HG03139 (cell line): Measurements from ENCODE around the gene ITPR3.
"Not testable (repeated sequence)": the region's sequence is repeated elsewhere in the genome, so short reads cannot be mapped to it uniquely, and the experiment has no call there.

Experiments used
- ATAC-seq: cut with Tn5 transposase; IDR thresholded peaks from one replicate; pipeline ENCODE4 v1.9.1; 2021; ENCODE audit not compliant: unreplicated experiment

The ITPR3 gene

DNA sequence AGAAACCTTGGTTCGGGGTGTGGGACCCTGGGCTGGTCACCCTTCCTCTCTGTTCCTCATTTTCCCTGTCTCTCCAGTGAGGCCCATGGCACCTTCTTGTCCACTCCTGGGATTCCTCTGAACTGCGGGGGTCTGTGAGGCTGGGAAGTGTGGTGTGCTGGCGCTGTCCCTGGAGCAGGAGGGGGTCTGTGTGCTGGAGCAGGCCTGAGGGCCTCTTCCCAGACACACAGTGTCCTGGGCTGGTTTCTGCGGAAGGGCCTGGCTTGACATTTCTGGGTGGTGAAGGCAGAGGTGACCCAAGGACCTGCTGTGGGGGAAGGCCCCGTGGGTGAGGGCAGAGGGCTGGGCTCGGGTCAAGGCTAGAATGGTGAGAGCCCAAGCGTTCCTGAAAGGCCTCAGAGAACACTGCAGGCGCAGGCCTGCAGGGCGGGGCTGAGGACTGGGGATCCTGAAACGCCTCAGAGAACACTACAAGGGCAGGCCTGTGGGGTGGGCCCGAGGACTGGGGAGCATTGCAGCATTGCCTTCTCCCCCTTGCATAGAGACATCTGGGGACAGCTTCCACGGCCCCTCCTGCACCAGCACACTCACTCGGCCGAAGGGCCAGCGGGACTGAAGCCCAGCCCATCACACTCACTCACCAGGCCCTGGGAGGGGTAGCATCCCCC lies 30.5 kb upstream of the ITPR3 start:
- no peak for ATAC-seq

GRCh38 chr6:33591424-33592032 lies 29.6 kb upstream of the ITPR3 start:
- ATAC-seq = no peak

DNA sequence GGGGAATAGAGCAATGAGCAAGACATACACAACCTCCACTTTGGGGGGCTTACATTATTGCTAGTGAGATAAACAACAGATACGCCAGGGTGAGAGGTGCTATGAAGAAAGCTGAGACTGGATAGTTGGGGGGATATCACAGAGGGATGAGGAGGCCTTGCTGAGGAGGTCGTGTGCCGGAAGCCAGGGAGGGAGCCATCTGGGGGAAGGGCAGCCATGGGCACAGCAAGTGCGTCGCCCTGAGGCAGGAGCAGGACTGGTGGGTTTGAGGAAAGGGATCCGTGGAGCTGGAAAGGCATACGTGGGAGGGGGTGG lies 28.9 kb upstream of the ITPR3 start:
- no peak for ATAC-seq

- no peak for ATAC-seq
Measured at GRCh38 chr6:33592595-33593413, 28.3 kb upstream of the ITPR3 start.

DNA sequence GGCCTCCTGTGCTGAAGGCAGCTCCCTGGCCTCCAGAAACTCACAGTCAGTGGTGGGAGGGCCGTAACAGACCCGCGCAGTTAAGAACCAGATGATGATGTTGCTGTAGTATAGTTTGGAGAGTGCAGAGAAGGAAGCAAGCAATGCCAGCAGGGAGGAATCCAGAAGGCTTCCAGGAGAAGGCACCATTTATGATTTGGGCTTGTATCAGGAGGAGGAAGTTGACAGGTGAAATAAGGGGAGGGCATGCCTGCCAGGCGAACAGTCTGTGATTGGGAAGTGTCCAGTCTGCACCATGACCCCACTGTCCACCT lies 27.8 kb upstream of the ITPR3 start:
- ATAC-seq = no peak

DNA sequence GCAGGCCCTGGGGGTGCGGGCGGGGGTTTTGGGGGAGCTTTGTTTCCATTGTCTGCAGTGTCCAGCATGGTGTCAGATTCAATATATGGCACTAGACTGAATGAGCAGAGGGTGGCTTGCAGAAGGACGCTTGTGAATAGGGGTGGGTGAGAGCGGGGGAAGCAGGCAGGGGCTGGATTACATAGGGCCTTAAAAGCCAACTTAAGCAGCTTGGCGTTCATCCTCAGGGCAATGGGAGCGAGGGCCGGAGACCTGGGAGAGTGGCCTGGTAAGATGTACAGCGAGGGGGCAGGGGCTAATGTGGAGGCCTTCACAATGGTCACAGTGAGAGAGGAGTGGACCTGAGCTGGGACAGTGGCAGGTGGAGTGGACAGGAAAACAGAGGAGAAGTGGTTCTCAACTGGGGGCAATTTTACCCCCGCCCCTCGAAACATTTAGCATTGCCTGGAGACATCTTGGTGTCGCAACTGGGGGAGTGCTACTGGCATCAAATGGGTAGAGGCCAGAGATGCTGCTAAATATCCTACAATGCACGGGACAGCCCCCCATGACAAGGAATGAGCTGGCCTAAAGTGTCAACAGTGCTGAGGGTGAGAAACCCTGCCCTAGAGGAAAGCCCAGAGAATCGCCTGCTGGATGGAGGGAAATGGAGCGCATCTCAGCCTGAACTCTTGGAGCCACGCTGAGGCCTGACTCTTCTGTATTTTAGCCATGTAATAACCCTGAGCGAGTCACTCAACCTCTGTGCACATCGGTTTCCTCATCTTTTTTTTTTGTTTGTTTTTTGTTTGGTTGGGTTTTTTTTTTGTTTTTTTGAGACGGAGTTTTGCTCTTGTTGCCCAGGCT lies 25.9 kb upstream of the ITPR3 start:
- ATAC-seq = no peak

DNA sequence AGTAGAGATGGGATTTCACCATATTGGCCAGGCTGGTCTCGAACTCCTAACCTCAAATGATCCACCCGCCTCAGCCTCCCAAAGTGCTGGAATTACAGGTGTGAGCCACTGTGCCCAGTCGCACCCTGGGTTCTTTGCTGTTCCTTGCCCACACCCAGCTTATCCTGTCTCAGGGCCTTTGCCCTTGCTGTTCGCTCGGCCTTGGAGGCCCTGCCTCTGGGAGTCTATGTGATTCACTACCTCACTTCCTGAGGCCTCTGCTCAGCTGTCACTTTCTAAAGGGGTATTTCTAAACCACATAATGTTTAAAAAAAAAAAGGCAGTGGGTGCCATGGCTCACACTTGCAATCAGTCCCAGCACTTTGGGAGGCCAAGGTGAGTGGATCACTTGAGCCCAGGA lies 24.2 kb upstream of the ITPR3 start:
- not testable (repeated sequence) for ATAC-seq

DNA sequence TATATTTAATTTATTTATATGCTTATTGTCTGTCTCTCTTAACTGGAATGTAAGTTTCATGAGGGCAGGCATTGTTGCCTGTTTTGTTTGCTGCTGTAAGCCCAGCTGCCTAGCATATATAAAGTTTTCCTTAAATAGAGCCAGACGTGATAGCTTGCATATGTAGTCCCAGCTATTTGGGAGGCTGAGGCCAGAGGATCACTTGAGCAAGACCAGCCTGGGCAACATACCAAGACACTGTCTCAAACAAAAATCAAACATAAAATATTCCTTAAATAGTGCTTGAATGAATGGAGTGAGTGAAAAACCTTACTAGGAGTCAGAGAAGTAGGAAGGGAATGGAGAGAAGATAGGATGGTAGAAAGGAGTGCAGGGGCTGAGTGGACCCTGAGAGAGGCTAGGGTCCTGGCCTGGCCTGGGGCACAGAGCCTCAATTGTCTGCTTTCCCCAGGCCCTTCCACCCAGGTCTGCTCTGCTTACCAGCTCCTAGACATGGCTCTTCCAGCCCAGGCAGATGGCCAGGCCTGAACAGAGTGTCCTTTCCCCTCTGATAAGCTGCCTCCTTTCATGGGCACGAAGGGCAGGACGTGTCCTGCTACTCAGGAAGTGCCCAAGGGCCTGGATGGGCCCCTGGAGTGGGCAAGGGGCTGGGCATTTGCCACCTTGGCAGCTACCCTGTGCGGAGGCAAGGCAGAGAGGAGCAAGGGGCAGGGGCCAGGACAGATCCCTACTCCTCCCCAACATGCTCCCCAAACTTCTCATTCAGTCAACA lies 23.4 kb upstream of the ITPR3 start:
- ATAC-seq = no peak

DNA sequence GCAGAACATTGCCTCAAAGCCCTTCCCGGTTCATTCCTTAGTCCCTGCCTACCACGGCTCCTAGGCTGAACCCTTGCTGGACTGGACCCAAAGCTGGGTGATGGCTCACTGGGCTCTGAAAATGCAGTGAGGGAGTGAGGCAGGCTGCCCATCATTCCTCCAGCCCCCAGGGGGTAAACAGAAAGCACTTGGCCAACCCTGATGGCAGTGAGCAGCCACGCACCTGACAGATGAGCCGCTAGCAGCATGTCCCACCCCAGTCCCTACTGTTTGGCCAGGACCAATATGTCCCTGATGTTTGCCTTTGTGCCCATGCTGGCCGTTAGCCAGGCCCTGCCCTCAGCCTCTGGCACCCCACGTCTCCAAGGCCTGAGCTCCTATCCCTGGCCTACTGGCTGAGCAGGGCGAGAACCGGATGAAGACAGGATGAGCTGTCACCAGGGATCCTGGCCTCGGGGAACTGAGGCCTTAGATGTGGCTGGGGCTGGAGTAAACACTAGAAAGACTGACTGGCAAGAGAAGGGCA lies 21.6 kb upstream of the ITPR3 start:
- ATAC-seq = no peak

- ATAC-seq = no peak
Measured at GRCh38 chr6:33600761-33601160, 20.4 kb upstream of the ITPR3 start.

DNA sequence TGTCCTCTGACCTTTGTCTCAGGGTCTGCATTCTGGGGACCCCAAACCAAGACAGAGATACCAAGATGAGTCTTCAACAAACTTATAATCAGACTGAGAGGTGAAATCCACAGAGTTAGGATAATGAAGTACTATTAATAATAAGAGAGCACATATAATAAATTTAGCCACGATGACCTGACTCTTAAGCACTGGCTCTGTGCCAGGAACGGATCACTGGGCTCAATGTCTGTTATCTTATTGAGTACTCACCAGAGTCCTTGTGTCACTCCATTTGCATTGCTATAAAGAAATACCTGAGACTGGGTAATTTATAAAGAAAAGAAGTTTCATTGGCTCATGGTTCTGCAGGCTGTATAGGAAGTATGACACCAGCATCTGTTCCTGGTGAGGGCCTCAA lies 18.9 kb upstream of the ITPR3 start:
- ATAC-seq = no peak

DNA sequence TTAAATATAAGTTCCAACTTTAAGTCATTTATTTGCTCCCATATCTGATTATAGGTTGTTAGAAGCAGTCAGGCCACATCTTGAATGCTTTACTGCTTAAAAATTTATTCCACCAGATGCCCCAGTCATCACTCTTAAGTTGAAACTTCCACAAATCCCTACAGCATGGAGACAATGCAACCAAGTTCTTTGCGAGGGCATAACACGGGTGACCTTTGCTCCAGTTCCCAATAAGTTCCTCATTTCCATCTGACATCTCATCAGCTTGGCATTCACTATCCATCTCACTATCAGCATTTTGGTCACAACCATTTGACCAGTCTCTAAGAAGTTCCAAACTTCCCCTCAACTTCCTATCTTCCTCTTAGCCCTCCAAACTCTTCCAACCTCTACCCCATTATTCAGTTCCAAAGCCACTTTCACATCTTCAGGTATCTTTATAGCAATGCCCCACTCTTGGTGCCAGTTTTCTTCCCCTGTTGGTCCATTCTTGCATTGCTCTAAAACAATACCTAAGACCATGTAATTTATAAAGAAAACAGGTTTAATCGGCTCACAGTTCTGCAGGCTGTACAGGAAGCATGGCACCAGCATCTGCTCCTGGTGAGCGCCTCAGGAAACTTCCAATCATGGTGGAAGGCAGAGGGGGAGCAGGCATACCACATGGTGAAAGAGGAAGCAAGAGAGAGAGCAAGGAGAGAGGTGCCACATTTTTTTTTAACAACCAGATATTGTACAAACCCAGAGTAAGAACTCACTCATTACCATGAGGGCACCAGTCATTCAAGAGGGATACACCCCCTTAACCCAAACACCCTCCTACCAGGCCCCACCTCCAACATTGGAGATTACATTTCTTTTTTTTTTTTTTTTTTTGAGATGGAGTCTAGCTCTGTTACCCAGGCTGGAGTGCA lies 15.9 kb upstream of the ITPR3 start:
- no peak for ATAC-seq

- ATAC-seq = no peak
Measured at GRCh38 chr6:33606642-33607041, 14.5 kb upstream of the ITPR3 start.

DNA sequence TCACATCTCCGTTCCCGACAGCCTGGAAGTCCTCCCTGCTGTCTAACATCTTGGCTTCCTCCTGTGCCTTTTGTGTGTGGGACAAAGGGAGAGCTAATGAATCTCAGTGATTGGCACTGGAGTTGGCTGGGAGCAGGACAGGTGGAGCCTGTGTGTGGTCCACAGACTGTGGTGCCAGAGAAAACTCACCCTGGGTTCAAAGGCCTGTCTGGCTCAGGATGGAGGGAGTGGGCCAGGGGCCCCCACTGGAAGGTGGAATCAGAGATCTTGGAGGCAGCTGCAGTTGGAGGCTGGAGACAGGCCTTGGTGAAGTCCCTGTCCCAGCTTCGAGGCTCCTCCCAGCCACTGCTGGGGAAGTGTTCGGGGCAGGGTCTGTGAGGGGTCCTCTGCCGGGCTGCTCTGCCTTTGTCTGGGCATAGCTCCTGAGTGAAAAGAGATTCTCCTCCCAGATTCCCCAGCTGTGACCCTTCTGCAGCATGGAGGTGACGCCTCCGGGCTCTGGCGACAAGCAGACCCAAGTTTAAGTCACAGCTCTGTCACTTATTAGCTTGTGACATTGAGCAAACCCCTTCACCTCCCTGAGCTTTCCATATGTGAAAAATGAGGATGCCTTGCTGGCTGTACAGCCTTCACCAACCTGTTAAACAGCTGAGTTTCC lies 13.9 kb upstream of the ITPR3 start:
- no peak for ATAC-seq

- no peak for ATAC-seq
Measured at GRCh38 chr6:33607784-33608161, 13.3 kb upstream of the ITPR3 start.

GRCh38 chr6:33609019-33609418 lies 12.1 kb upstream of the ITPR3 start:
- no peak for ATAC-seq

DNA sequence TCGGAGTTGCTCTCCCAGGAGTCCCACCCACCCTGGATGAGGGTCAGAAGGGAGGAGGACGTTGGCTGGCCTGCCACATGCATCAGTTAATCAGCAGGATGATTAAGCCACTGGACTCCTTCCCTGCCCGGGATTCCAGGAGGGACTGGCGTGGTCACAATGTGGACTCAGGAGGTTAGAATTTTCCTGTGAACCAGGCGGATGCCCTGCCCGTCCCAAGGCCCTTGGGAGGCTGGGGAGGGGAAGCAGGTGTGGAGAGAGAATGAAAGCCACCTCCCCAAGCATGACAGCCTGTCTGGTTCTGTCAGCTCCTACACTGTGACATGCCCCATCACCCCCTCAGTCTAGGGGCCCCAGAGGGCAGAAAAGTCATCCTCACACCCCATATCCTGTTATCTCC lies 11.6 kb upstream of the ITPR3 start:
- ATAC-seq = no peak

DNA sequence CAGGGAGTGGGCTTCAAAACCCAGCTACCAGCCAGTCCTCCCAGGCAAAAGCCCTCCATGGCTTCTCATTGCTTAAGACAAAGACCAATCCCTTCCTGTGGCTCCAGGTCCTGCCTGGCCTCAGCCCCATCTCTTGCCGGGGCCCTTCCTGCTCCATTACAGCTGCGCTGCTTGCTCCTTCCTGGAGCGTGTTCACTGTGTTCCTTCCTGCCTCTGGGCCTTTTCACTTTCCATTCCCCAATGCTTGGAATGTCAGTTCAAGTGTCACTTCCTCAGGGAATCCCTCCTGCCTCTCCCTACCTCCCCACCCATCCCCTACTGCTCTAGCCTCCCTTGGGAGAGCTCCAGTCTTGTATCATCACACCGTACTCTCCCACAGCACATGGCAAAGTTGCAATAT lies 11.1 kb upstream of the ITPR3 start:
- no peak for ATAC-seq
